Measurements from ENCODE around the gene RGS6. TPM values are rescaled to one million over a fixed set of nuclear protein-coding genes. Genes with fewer than 3 reads are reported as not detected.

RGS6 gene
- total RNA-seq, 6 donors from 2014 or later: 0.83 to 12.9 (median 2.2) TPM; not detected in 1

DNA sequence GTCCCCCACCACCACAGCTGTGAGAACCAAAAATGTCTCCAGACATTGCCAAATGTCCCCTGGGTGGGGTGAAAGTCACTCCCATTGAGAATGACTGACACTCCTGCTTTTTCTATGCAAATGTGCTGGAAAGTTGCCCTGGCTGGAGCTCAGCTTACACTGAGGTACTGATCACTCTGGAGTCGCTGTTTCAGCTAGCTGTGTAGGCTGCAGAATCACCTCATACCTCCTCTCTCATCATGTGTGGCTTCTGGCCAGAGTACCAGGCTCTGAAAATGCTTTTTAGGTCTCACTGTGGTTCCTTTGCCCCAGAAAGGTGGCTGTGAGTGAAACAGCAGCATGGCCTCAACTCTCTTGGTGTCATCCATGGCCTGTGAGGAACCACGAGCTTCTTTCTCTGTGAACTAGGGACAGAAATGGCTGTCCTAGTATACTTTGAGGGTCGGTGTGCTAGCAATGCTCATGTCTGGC is 547.3 kb downstream of the RGS6 start:
- no peak overlapping the region for H3K4me3 ChIP-seq
- peaks cover 0 to 11% (median 8%) of the 10 kb centered on the region in 4 donors for H3K4me1 ChIP-seq
- no peaks in the 10 kb centered on the region for H3K36me3 ChIP-seq
- H3K27me3 ChIP-seq: no peaks in the 10 kb centered on the region
- WGBS, 2 donors: 81 to 82% methylated on average over 3 of the region's 3 CpGs
- TF ChIP-seq POLR2A (IDR thresholded peaks at IDR 0.05) (no peak), EP300 (IDR thresholded peaks at IDR 0.05) (no peak), CTCF (IDR thresholded peaks at IDR 0.05) (no peak), POLR2AphosphoS5 (IDR thresholded peaks at IDR 0.05) (no peak)
- no peak for DNase-seq
- no peaks in the 10 kb centered on the region for H3K9me3 ChIP-seq
- ATAC-seq (ENCODE audit: low FRiP score in 2 of 2): no peak
- H3K27ac ChIP-seq: no peak overlapping the region

GRCh38 chr14:72480464-72481243 is 548.4 kb downstream of the RGS6 start:
- ATAC-seq (ENCODE audit: low FRiP score in 2 of 2) (no peak), DNase-seq (peak in 1 of 2 donors; percentile 3)
- Histone ChIP-seq H3K36me3 (no peaks in the 10 kb centered on the region), H3K4me3 (no peak overlapping the region), H3K27me3 (no peaks in the 10 kb centered on the region), H3K27ac (no peak overlapping the region), H3K9me3 (no peaks in the 10 kb centered on the region), H3K4me1 (peaks cover 0 to 11% (median 8%) of the 10 kb centered on the region in 4 donors)
- WGBS, 2 donors: 49 to 53% methylated on average over 13 of the region's 13 CpGs
- TF ChIP-seq CTCF (IDR thresholded peaks at IDR 0.05): no peak
- no peak for TF ChIP-seq POLR2AphosphoS5 (IDR thresholded peaks at IDR 0.05)
- no peak for TF ChIP-seq EP300 (IDR thresholded peaks at IDR 0.05)
- TF ChIP-seq POLR2A (IDR thresholded peaks at IDR 0.05): no peak

- Histone ChIP-seq H3K27ac (no peak overlapping the region), H3K4me1 (no peaks in the 10 kb centered on the region), H3K9me3 (no peaks in the 10 kb centered on the region), H3K4me3 (no peak overlapping the region), H3K36me3 (no peaks in the 10 kb centered on the region), H3K27me3 (no peaks in the 10 kb centered on the region)
- TF ChIP-seq CTCF (IDR thresholded peaks at IDR 0.05): no peak
- TF ChIP-seq POLR2A (IDR thresholded peaks at IDR 0.05): no peak
- TF ChIP-seq EP300 (IDR thresholded peaks at IDR 0.05): no peak
- TF ChIP-seq POLR2AphosphoS5 (IDR thresholded peaks at IDR 0.05): no peak
- ATAC-seq (ENCODE audit: low FRiP score in 2 of 2) (no peak), DNase-seq (no peak)
- WGBS, 2 donors: 89 to 93% methylated on average over 3 of the region's 3 CpGs
Observed at GRCh38 chr14:72483311-72483710, 551.1 kb downstream of the RGS6 start.

- WGBS, 2 donors: 71 to 83% methylated on average over 1 of the region's 1 CpG
- ATAC-seq (ENCODE audit: low FRiP score in 2 of 2): no peak
- H3K9me3 ChIP-seq: peaks cover 0 to 3% (median 0%) of the 10 kb centered on the region in 4 donors
Observed at GRCh38 chr14:72485695-72486094, 553.5 kb downstream of the RGS6 start.

GRCh38 chr14:72488514-72488913 is 556.3 kb downstream of the RGS6 start:
- Histone ChIP-seq H3K4me1 (no peaks in the 10 kb centered on the region), H3K36me3 (no peaks in the 10 kb centered on the region), H3K9me3 (peaks cover 0 to 3% (median under 1%) of the 10 kb centered on the region in 4 donors), H3K4me3 (no peak overlapping the region), H3K27me3 (no peaks in the 10 kb centered on the region), H3K27ac (no peak overlapping the region)
- TF ChIP-seq EP300 (IDR thresholded peaks at IDR 0.05): no peak
- no peak for TF ChIP-seq POLR2A (IDR thresholded peaks at IDR 0.05)
- no peak for TF ChIP-seq POLR2AphosphoS5 (IDR thresholded peaks at IDR 0.05)
- no peak for ATAC-seq (ENCODE audit: low FRiP score in 2 of 2)
- no peak for DNase-seq
- 90 to 91% methylated on average over 2 of the region's 2 CpGs for WGBS, 2 donors

More at GRCh38 chr14:72485695-72486094, 553.5 kb downstream of the RGS6 start:
- no peak for TF ChIP-seq POLR2AphosphoS5 (IDR thresholded peaks at IDR 0.05)
- no peaks in the 10 kb centered on the region for H3K27me3 ChIP-seq
- no peak overlapping the region for H3K27ac ChIP-seq
- H3K4me1 ChIP-seq: no peaks in the 10 kb centered on the region
- no peak overlapping the region for H3K4me3 ChIP-seq
- no peaks in the 10 kb centered on the region for H3K36me3 ChIP-seq
- DNase-seq: no peak
